PC-9 (cell line): ENCODE data around the gene DOCK2. TPM values are rescaled to one million over a fixed set of nuclear protein-coding genes. Genes with fewer than 3 reads are reported as not detected.

Source experiments
- BruUV-seq: library from RNA; stranded (reverse); fragments of 400-500 nt; replicated peaks from 2 replicates; lab custom pipeline; 2021; lab: Mats Ljungman, UMichigan
- CTCF ChIA-PET: fragments of 300-600 bp; sonication (Branson Sonifier 250); formaldehyde crosslinking; loops from one replicate; lab custom pipeline; 2022; ENCODE audit warnings: antibody characterized with exemption; lab: Charles Lee
- POLR2A ChIA-PET: fragments of 300-600 bp; sonication (Branson Sonifier 250); formaldehyde crosslinking; loops from one replicate; lab custom pipeline; 2022; ENCODE audit warnings: antibody characterized with exemption; ENCODE audit not compliant: unreplicated experiment; lab: Charles Lee
- DNase-seq, 2 experiments: peaks; one replicate each; pipeline versions ENCODE4 v3.0.0 to v3.0.0-alpha.2; 2015 to 2022; ENCODE audit warnings: mixed read lengths in 1 of 2
- H2AFZ ChIP-seq: fragments of 200-600 bp; sonication (generic); 2 replicates; pipeline ENCODE4 v1.8.1; 2017; ENCODE audit warnings: antibody characterized with exemption
- H3F3A ChIP-seq: fragments of 200-600 bp; sonication (generic); 2 replicates; pipeline ENCODE4 v1.8.1; 2017; ENCODE audit warnings: antibody characterized with exemption, mild to moderate bottlenecking, low read depth; ENCODE audit not compliant: insufficient read depth
- H3K27ac ChIP-seq: fragments of 200-600 bp; sonication (generic); 2 replicates; pipeline ENCODE4 v1.6.1; 2016; ENCODE audit warnings: mixed run types
- H3K27me3 ChIP-seq: fragments of 200-600 bp; sonication (generic); 2 replicates; pipeline ENCODE4 v1.6.1; 2016; ENCODE audit warnings: low read depth, mixed run types; ENCODE audit not compliant: insufficient read depth
- H3K36me3 ChIP-seq: fragments of 200-600 bp; sonication (generic); 2 replicates; pipeline ENCODE4 v1.6.1; 2016; ENCODE audit warnings: low read depth, mixed run types
- H3K4me1 ChIP-seq: fragments of 200-600 bp; sonication (generic); replicated peaks from 2 replicates; pipeline ENCODE4 v1.6.1; 2016; ENCODE audit warnings: mixed run types; ENCODE audit not compliant: insufficient read depth
- H3K4me2 ChIP-seq: fragments of 200-600 bp; sonication (generic); 2 replicates; pipeline ENCODE4 v1.6.1; 2017; ENCODE audit warnings: mixed run types
- H3K4me3 ChIP-seq: fragments of 200-600 bp; sonication (generic); 2 replicates; pipeline ENCODE4 v1.6.1; 2016; ENCODE audit warnings: mixed run types
- H3K79me2 ChIP-seq: fragments of 200-600 bp; sonication (generic); 2 replicates; pipeline ENCODE4 v1.6.1; 2017; ENCODE audit warnings: low read depth, mixed run types
- H3K9me2 ChIP-seq: fragments of 200-600 bp; sonication (generic); 2 replicates; pipeline ENCODE4 v1.8.1; 2017; ENCODE audit warnings: mild to moderate bottlenecking; ENCODE audit not compliant: insufficient read depth
- H3K9me3 ChIP-seq: fragments of 200-600 bp; sonication (generic); 2 replicates; pipeline ENCODE4 v1.8.1; 2016; ENCODE audit warnings: low read depth; ENCODE audit not compliant: insufficient read depth
- H4K20me1 ChIP-seq: fragments of 200-600 bp; sonication (generic); 2 replicates; pipeline ENCODE4 v1.8.1; 2017; ENCODE audit not compliant: insufficient read depth
- EZH2 ChIP-seq: fragments of 200-600 bp; sonication (generic); IDR thresholded peaks from 2 replicates; pipeline ENCODE4 v1.8.0; 2017; ENCODE audit warnings: antibody characterized with exemption, low read depth
- intact Hi-C: fragments of 100-400 bp; cut with micrococcal nuclease; formaldehyde crosslinking; loops from one replicate; pipeline ENCODE4 v1.10.0; 2022; ENCODE audit not compliant: unreplicated experiment
- total RNA-seq: library from RNA; stranded (reverse); gene quantifications from 2 replicates; pipeline ENCODE4 v1.2.3, GENCODE V29; 2021
- TF ChIP-seq, protein P1 (sequence below): fragments of 200-600 bp; sonication (generic); conservative IDR thresholded peaks from 2 replicates; pipeline ENCODE4 v1.6.1; 2017; ENCODE audit warnings: mixed run types, antibody characterized with exemption, mild to moderate bottlenecking, moderate library complexity

DOCK2 gene
- total RNA-seq, 1 experiment from 2014 or later = 0.41 TPM

DNA sequence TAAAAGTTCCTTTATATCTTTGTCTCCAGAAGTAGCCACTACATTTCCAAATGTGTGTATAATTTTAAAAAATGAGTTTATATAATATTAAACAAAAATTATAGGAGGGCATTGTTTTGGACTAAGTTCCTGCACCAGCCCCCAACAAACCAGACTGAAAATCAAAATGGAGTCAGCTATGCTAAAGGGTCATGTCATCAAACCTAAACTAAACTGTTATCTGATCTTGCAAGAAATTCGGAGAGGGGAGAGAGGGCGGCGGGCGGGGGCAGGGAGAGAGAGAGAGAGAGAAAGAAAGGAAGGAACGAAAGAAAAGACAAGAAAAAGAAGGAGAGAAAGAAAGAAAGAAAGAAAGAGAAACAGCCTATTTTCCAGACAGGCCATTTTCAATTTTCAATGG, 63.5 kb downstream of the DOCK2 start:
- no peaks in the 10 kb centered on the region for H4K20me1 ChIP-seq
- no peak overlapping the region for H2AFZ ChIP-seq
- no peak overlapping the region for H3K4me2 ChIP-seq
- no peak for TF ChIP-seq EZH2
- TF ChIP-seq, protein P1, sequence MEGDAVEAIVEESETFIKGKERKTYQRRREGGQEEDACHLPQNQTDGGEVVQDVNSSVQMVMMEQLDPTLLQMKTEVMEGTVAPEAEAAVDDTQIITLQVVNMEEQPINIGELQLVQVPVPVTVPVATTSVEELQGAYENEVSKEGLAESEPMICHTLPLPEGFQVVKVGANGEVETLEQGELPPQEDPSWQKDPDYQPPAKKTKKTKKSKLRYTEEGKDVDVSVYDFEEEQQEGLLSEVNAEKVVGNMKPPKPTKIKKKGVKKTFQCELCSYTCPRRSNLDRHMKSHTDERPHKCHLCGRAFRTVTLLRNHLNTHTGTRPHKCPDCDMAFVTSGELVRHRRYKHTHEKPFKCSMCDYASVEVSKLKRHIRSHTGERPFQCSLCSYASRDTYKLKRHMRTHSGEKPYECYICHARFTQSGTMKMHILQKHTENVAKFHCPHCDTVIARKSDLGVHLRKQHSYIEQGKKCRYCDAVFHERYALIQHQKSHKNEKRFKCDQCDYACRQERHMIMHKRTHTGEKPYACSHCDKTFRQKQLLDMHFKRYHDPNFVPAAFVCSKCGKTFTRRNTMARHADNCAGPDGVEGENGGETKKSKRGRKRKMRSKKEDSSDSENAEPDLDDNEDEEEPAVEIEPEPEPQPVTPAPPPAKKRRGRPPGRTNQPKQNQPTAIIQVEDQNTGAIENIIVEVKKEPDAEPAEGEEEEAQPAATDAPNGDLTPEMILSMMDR = no peak
- H3K4me1 ChIP-seq = peaks cover 25% of the 10 kb centered on the region
- H3K9me2 ChIP-seq = no peaks in the 10 kb centered on the region
- H3F3A ChIP-seq = peaks cover 21% of the 10 kb centered on the region
- intact Hi-C loops = loop anchor here (1.0 to 10.0 kb wide), 3 partner anchors 402 to 516 kb away; no protein-coding TSS in a partner anchor
- ChIA-PET CTCF (interaction anchor here (1.7 kb wide), 1 partner anchor 279 kb away, joined by 8 read pairs; the partner anchor contains the start of gene INSYN2B), POLR2A (no interaction called here)
- no peaks in the 10 kb centered on the region for H3K36me3 ChIP-seq
- DNase-seq = no peak
- no peaks in the 10 kb centered on the region for H3K79me2 ChIP-seq
- no peak overlapping the region for H3K27ac ChIP-seq
- no TSS peak for BruUV-seq
- no peaks in the 10 kb centered on the region for H3K27me3 ChIP-seq
- no peaks in the 10 kb centered on the region for H3K9me3 ChIP-seq
- no peak overlapping the region for H3K4me3 ChIP-seq

DNA sequence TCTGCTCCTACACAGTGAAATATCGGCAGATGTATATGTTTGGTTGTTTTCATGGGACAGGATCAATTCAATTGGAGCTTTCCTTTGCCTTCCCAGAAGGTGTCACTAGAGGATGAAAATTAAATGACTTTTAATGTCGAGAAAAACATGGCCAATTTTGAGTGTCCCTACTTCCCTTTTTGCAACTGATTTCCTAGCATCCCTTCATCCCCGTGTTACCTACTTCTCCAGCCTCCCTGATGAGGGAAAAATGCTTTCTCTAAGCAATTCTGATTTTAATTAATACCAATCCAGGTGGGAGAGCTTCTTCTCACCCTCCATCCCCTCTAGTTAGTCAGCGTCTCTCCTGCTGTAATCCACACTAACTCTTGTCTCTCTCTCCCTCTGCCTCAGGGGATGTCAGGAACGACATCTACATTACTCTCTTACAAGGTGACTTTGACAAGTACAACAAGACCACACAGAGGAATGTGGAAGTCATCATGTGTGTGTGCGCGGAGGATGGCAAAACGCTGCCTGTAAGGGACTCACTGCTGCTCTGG, 64.9 kb downstream of the DOCK2 start:
- TF ChIP-seq, protein P1 = peak; percentile 65; the same call in 1 of the 2 replicates
- no peak for TF ChIP-seq EZH2
- peak in 1 of 2 experiments; percentile 56 for DNase-seq
- no peak overlapping the region for H2AFZ ChIP-seq
- H3F3A ChIP-seq = peaks cover 7% of the 10 kb centered on the region; the same call in 1 of the 2 replicates
- H3K9me3 ChIP-seq = no peaks in the 10 kb centered on the region
- ChIA-PET CTCF (interaction anchor here (1.3 to 1.7 kb wide), 2 partner anchors 278 to 514 kb away, joined by 4 to 8 read pairs; partner anchors contain the start of gene INSYN2B), POLR2A (no interaction called here)
- no peaks in the 10 kb centered on the region for H4K20me1 ChIP-seq
- H3K79me2 ChIP-seq = no peaks in the 10 kb centered on the region
- peaks cover 11% of the 10 kb centered on the region for H3K4me1 ChIP-seq
- H3K9me2 ChIP-seq = no peaks in the 10 kb centered on the region
- no peak overlapping the region for H3K4me3 ChIP-seq
- H3K27me3 ChIP-seq = no peaks in the 10 kb centered on the region
- no peak overlapping the region for H3K4me2 ChIP-seq
- BruUV-seq = no TSS peak
- no peak overlapping the region for H3K27ac ChIP-seq
- H3K36me3 ChIP-seq = no peaks in the 10 kb centered on the region
- intact Hi-C loops = loop anchor here (1.0 to 10.0 kb wide), 4 partner anchors 278 to 514 kb away; partner anchors contain the start of gene INSYN2B

DNA sequence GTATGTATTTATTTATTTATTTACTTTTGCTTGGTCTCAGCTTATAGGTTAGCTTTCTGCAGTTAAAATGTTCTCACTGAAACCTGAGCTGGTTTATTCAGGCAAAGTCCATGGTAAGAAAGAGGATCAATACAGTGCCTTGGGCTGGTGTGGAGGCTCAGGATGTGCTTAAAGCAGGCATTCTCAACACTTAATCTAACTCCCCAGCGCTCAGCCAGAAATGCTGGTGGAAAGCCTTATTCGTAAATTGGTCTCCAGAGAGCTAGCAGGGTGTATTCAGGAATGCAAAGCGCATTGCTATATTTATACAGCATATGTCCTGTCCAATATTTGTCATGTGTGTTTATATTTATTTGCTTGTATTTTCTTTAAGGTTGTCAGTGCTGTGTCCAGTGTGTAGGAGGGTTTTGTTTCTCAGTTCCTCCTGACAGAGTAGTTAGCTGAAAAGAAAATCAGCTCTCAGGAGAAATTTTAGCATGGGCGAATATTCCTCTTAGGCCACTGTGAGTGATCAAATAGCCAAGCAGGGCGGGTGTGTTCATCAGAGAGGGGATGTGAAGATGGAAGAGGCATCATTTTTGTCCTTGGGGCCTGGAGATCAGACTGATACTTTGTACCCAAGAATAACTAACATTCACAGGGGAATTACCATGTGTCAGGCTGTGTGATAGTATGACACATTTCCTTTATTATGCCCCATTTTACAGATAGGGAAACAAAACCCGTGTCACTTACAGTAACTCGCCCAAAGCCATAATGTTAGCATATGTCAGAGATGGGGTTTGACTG, 65.8 kb downstream of the DOCK2 start:
- ChIA-PET CTCF (interaction anchor here (0.6 to 1.3 kb wide), 2 partner anchors 45 to 513 kb away, joined by 3 to 4 read pairs; no protein-coding TSS in a partner anchor), POLR2A (no interaction called here)
- no peak overlapping the region for H2AFZ ChIP-seq
- no peak overlapping the region for H3K4me2 ChIP-seq
- H3K27me3 ChIP-seq = no peaks in the 10 kb centered on the region
- no peak for TF ChIP-seq EZH2
- TF ChIP-seq, protein P1 = no peak
- no peak for DNase-seq
- H4K20me1 ChIP-seq = no peaks in the 10 kb centered on the region
- 0 out of 2 replicates have a peak, but pooled peaks cover 2% of the 10 kb centered on the region for H3K4me1 ChIP-seq
- no peak overlapping the region for H3K27ac ChIP-seq
- BruUV-seq = no TSS peak
- intact Hi-C loops = loop anchor here (1.0 to 10.0 kb wide), 3 partner anchors 277 to 482 kb away; partner anchors contain the start of gene INSYN2B
- H3K9me2 ChIP-seq = no peaks in the 10 kb centered on the region
- no peaks in the 10 kb centered on the region for H3K36me3 ChIP-seq
- H3F3A ChIP-seq = no peaks in the 10 kb centered on the region; the same call in 1 of the 2 replicates
- H3K4me3 ChIP-seq = no peak overlapping the region
- no peaks in the 10 kb centered on the region for H3K9me3 ChIP-seq
- H3K79me2 ChIP-seq = no peaks in the 10 kb centered on the region
